Hair follicular keratinocyte (primary cell): ENCODE results near the gene CCDC188. TPM values are rescaled to one million over a fixed set of nuclear protein-coding genes. Genes with fewer than 3 reads are reported as not detected.

Experiments
- total RNA-seq: library from RNA; depleted of rRNA; stranded (reverse); fragments of >200 nt; gene quantifications from 2 replicates; pipeline ENCODE4 v1.2.3, GENCODE V29; 2015

The CCDC188 gene
- total RNA-seq = not detected in 2 replicates

DNA sequence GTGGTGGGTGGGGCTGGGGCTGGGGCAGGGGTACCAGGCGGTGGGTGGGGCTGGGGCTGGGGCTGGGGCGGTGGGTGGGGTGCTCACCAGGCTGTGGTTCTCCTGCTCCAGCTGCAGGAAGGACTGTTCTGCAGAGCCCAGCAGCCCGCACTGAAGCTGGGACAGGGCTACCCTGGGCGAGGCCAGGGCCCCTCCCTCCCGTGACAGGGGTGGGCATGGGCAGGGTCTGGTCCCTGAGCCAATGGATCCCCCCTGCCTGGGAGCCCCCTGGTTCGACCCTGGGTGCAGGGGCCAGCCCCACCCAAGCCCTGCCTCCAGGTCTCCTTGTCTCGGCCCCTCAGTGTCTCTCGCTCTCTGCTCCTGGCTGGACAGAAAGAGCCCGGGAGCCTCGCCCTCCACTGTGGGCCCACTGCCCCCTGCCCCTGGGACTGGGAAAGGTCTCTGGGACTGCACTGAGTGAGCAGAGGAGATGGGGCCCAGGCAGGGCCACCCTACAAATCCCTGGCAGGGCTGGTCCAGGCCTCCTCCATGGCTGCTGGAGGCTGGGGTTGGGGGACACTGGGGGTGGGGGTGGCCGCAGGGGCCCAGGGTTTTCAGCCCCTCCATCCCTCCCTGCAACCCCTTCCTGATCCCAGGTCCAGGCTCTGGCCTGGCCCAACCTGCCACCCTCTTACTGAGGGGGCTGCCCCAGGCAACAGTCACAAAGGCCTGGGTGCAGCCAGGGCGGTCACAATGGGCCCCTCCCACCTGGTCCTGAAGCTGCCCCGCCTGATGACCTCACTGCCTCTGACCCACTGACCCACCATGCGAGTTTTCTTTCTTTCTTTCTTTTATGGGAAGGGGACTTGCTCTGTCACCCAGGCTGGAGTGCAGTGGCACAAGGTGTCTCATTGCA, at the start of gene CCDC188:
CCDC188 (minus strand) TSS at position 675 of the 895 bp plus-strand sequence; CDS start at position 606, 69 bp downstream.

DNA sequence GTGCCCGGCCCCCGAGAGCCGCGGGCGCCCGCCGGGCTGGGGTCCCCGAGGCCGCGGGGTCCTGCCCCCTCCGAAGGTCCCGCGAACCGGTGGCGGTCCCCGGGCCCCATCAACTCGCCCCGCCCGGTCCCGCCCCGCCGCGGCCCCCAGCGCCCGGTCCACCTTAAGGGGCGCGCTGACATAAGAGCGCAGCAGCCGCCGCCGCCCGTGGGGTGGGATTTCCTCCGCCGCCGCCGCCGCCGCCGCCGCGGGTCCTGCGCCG, 19.3 kb downstream of the CCDC188 start, which contains the start of gene ZDHHC8:
ZDHHC8 (plus strand) TSS at position 208 of the 262 bp plus-strand sequence. CDS start 144 bp downstream, outside the sequence.

DNA sequence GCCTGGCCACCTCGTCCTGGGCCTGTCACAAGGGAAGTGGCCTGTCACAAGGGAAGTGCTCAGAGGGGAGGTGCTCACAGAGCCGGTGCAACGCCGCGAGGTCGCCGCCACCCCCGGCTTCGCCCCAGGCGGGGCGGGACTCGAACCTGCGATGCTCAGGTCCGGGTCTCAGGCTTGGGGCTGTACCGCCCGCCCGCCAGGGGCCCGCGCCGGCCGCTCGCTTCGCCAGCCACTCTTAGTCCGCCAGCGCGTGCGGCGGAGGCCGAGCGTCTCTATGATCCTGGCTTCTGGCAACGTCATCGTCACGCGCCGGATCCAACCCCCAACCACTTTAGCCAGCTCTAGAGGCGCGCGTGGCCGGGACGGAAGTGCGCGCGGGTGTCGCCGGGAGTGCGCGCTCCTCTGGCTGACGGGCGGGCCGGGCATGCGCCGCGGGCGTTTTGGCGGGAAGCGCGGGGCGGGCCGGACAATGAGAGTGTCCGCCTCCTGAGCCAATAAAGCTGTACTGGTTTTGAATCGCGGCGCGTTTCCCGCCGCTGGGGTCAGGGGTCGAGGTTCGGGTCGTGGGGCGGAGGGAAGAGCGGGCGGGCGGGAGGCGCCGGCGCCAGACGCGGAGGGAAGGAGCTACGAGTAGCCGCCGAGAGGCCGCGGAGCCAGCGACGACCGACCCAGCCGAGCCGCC, 33.8 kb downstream of the CCDC188 start, which contains the start of gene TRMT2A:
TRMT2A (minus strand) TSS at position 276 of the 682 bp plus-strand sequence. CDS start 320 bp downstream, outside the sequence.

DNA sequence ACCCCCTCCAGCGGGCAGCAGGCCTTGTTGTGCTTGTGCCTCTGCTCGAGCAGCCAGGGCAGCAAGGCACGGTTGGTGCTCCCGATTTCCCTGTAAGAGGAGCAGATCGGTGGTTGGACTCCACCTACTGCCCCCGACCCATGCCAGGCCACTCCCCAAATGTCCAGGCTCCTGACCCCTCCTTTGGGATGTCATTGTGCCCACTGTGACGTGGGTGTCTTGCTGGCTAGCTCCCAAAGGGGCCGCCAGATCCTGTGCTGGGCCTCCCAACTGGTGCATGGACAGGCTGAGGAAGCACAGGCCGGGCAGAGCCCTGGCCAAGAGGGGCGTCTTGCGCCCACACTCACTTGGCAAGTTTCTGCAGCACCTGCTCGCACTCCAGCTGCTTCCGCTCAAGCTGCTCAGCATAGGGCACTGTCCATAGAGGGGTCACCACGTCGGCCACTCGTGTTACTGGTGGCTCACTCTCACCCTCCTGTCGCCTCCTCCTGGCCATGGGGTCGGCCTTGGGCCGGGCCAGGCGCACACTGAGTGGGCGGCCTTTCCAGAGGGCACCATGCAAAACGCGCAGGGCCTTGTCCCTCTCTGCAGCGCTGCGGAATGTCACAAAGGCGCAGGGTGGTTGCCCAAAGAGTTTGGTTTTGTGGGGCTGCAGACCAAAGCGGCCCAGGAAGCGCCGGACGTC, 35.0 kb downstream of the CCDC188 start, which contains the start of gene RANBP1:
RANBP1 (plus strand) TSS at position 414 of the 685 bp plus-strand sequence; CDS start at position 495, 81 bp downstream.

Other genes with a start within 250 kb of the CCDC188 start
- gene COMT, start 209.3 kb downstream of the CCDC188 start, total RNA-seq = 264 and 269 TPM in 2 replicates
- 9.5 and 13.8 TPM in 2 replicates for gene TXNRD2, start 209.2 kb downstream of the CCDC188 start, total RNA-seq
- 15.1 and 16.1 TPM in 2 replicates for gene ARVCF, start 134.2 kb downstream of the CCDC188 start, total RNA-seq
- 16.3 and 18.7 TPM in 2 replicates for gene TANGO2, start 129.9 kb downstream of the CCDC188 start, total RNA-seq
- 10.7 and 11.0 TPM in 2 replicates for gene DGCR8, start 70.8 kb downstream of the CCDC188 start, total RNA-seq
- 421 and 961 TPM in 2 replicates for gene RANBP1, start 35.0 kb downstream of the CCDC188 start, total RNA-seq
- 28.1 and 35.6 TPM in 2 replicates for gene TRMT2A, start 33.8 kb downstream of the CCDC188 start, total RNA-seq
- 15.9 and 16.7 TPM in 2 replicates for gene ZDHHC8, start 19.3 kb downstream of the CCDC188 start, total RNA-seq
- 18.4 and 30.8 TPM in 2 replicates for gene RTN4R, start 117.3 kb upstream of the CCDC188 start, total RNA-seq
- 56.6 and 57.9 TPM in 2 replicates for gene DGCR6L, start 169.0 kb upstream of the CCDC188 start, total RNA-seq
- gene ZNF74, start 243.1 kb upstream of the CCDC188 start, total RNA-seq = 11.0 and 18.9 TPM in 2 replicates